NCI-H460 (cell line): Measurements from ENCODE around the gene CMTR1. TPM values are rescaled to one million over a fixed set of nuclear protein-coding genes. Genes with fewer than 3 reads are reported as not detected.

Experiments
- DNase-seq: peaks from one replicate; pipeline ENCODE4 v3.0.0-alpha.2; 2016; ENCODE audit warnings: low read depth; ENCODE audit errors: extremely low read depth
- total RNA-seq: library from RNA; depleted of rRNA; stranded (reverse); fragments of >200 nt; shearing (Covaris generic); gene quantifications from 2 replicates; pipeline ENCODE4 v1.2.3, GENCODE V29; 2014

CMTR1 gene
- total RNA-seq, 1 experiment from 2014 or later: 21.1 TPM

- DNase-seq: no peak
Observed at GRCh38 chr6:37474316-37474715, 41.3 kb downstream of the CMTR1 start.

- no peak for DNase-seq
Observed at GRCh38 chr6:37477191-37477590, 44.2 kb downstream of the CMTR1 start.

GRCh38 chr6:37477656-37478435 lies 44.8 kb downstream of the CMTR1 start:
- DNase-seq: no peak

GRCh38 chr6:37478827-37479226 lies 45.8 kb downstream of the CMTR1 start:
- DNase-seq: no peak

GRCh38 chr6:37479266-37479854 lies 46.3 kb downstream of the CMTR1 start:
- no peak for DNase-seq

GRCh38 chr6:37480118-37480736 lies 47.2 kb downstream of the CMTR1 start:
- DNase-seq: no peak

GRCh38 chr6:37480951-37481534 lies 48.0 kb downstream of the CMTR1 start:
- DNase-seq: no peak

- no peak for DNase-seq
Observed at GRCh38 chr6:37481711-37482605, 48.9 kb downstream of the CMTR1 start.

- DNase-seq: no peak
Observed at GRCh38 chr6:37482606-37483251, 49.7 kb downstream of the CMTR1 start.

GRCh38 chr6:37483252-37483901 lies 50.4 kb downstream of the CMTR1 start:
- no peak for DNase-seq

GRCh38 chr6:37483917-37484785 lies 51.1 kb downstream of the CMTR1 start:
- DNase-seq: peak; percentile 15

- no peak for DNase-seq
Observed at GRCh38 chr6:37484786-37485170, 51.8 kb downstream of the CMTR1 start.

GRCh38 chr6:37485291-37485702 lies 52.3 kb downstream of the CMTR1 start:
- DNase-seq: no peak

- DNase-seq: no peak
Observed at GRCh38 chr6:37486121-37486839, 53.3 kb downstream of the CMTR1 start.

GRCh38 chr6:37487591-37488380 lies 54.8 kb downstream of the CMTR1 start:
- DNase-seq: no peak

GRCh38 chr6:37488476-37488875 lies 55.5 kb downstream of the CMTR1 start:
- DNase-seq: no peak

GRCh38 chr6:37489697-37490336 lies 56.8 kb downstream of the CMTR1 start:
- no peak for DNase-seq
